ENCODE results near the gene ABCC5.

The ABCC5 gene

DNA sequence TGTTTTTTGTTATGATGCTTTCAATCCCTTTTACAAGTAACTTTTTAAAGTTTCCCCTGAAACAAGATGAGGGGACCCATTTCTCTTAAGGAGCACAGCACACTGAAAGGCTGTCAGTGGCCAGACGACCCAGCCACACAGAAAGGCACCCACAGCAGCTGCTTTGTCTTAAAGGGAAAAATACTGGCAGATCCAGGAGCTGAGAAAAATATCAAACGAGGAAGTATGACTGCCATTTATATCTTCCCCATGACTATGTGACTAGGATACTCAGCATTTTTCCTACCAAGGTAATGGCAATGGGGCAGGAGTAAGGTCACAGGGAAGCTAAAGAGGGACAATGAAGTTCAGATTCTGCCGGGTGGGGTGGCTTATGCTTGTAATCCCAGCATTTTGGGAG, 15.9 kb downstream of the ABCC5 start:
- no peak overlapping the region for H2AFZ ChIP-seq (ENCODE audit: low read depth, low read length, severe bottlenecking)
- H3K9me2 ChIP-seq (replicated peaks; ENCODE audit: insufficient read depth, low read length), result no peaks in the 10 kb centered on the region
- H3K4me2 ChIP-seq (ENCODE audit: low read depth, low read length, poor library complexity, severe bottlenecking), result no peak overlapping the region
- H3K79me2 ChIP-seq (ENCODE audit: insufficient read depth, low read length), result no peaks in the 10 kb centered on the region
- no peak overlapping the region for H3K4me3 ChIP-seq (ENCODE audit: insufficient read depth, low read length, poor library complexity, severe bottlenecking)
- peaks cover 11% of the 10 kb centered on the region for H3F3A ChIP-seq (ENCODE audit: insufficient read depth)
- H4K20me1 ChIP-seq (ENCODE audit: low read depth, low read length), result no peaks in the 10 kb centered on the region
- H3K9me3 ChIP-seq (ENCODE audit: insufficient read depth, low read length), result no peaks in the 10 kb centered on the region
- H3K36me3 ChIP-seq (ENCODE audit: low read length), result no peaks in the 10 kb centered on the region
- no peak overlapping the region for H3K27ac ChIP-seq (ENCODE audit: low read depth, low read length)
- no peak overlapping the region for H3K9ac ChIP-seq (ENCODE audit: low read length)
- TF ChIP-seq EZH2phosphoT487 (conservative IDR thresholded peaks at IDR 0.05; ENCODE audit: low read length) (no peak), CTCF (IDR thresholded peaks at IDR 0.05; ENCODE audit: insufficient read depth, low read length, poor library complexity, severe bottlenecking) (no peak)
- H3K27me3 ChIP-seq (ENCODE audit: low read length), result no peaks in the 10 kb centered on the region

GRCh38 chr3:183991403-183991802, 26.3 kb downstream of the ABCC5 start:
- TF ChIP-seq EZH2phosphoT487 (conservative IDR thresholded peaks at IDR 0.05; ENCODE audit: low read length), result no peak
- TF ChIP-seq CTCF (IDR thresholded peaks at IDR 0.05; ENCODE audit: insufficient read depth, low read length, poor library complexity, severe bottlenecking), result no peak
- Histone ChIP-seq H3K9me3 (ENCODE audit: insufficient read depth, low read length) (no peaks in the 10 kb centered on the region), H4K20me1 (ENCODE audit: low read depth, low read length) (no peaks in the 10 kb centered on the region), H3K4me3 (ENCODE audit: insufficient read depth, low read length, poor library complexity, severe bottlenecking) (no peak overlapping the region), H3F3A (ENCODE audit: insufficient read depth) (no peaks in the 10 kb centered on the region), H3K79me2 (ENCODE audit: insufficient read depth, low read length) (no peaks in the 10 kb centered on the region), H3K9ac (ENCODE audit: low read length) (no peak overlapping the region), H3K27ac (ENCODE audit: low read depth, low read length) (no peak overlapping the region), H3K36me3 (ENCODE audit: low read length) (no peaks in the 10 kb centered on the region), H3K9me2 (replicated peaks; ENCODE audit: insufficient read depth, low read length) (no peaks in the 10 kb centered on the region), H3K27me3 (ENCODE audit: low read length) (no peaks in the 10 kb centered on the region), H2AFZ (ENCODE audit: low read depth, low read length, severe bottlenecking) (no peak overlapping the region), H3K4me2 (ENCODE audit: low read depth, low read length, poor library complexity, severe bottlenecking) (no peak overlapping the region)

DNA sequence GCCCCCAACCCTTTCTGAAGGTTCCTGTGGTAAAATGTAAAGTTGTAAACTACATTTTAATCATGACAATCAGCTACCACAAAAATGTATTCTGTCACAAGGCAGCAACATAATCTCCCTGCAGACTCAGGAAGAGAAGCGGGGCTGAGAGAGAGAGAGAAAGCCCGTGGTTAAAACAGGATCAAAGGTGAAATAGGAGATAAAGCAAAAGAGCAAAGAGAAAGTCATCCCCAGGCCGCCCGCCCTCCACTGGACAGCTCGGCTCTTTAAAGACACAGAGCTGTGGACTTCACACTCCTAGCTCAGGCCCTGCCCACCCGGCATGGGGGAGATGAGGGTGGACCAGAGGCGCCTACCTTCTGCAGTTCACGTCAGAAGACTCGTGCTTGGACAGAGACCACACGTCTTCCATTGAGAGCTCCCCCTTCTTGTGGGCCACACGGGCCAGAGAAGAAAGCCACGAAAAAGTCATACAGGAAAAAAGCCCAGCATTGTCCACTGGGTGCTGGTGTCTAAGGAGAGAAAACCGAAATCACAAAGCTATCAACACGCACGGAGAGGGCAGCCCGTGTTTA, 29.4 kb downstream of the ABCC5 start:
- Histone ChIP-seq H2AFZ (ENCODE audit: low read depth, low read length, severe bottlenecking) (no peak overlapping the region), H3K9ac (ENCODE audit: low read length) (no peak overlapping the region), H3K9me3 (ENCODE audit: insufficient read depth, low read length) (no peaks in the 10 kb centered on the region), H3F3A (ENCODE audit: insufficient read depth) (no peaks in the 10 kb centered on the region), H3K9me2 (replicated peaks; ENCODE audit: insufficient read depth, low read length) (no peaks in the 10 kb centered on the region), H3K36me3 (ENCODE audit: low read length) (no peaks in the 10 kb centered on the region), H3K27me3 (ENCODE audit: low read length) (no peaks in the 10 kb centered on the region), H4K20me1 (ENCODE audit: low read depth, low read length) (no peaks in the 10 kb centered on the region), H3K79me2 (ENCODE audit: insufficient read depth, low read length) (no peaks in the 10 kb centered on the region), H3K27ac (ENCODE audit: low read depth, low read length) (no peak overlapping the region), H3K4me3 (ENCODE audit: insufficient read depth, low read length, poor library complexity, severe bottlenecking) (no peak overlapping the region), H3K4me2 (ENCODE audit: low read depth, low read length, poor library complexity, severe bottlenecking) (no peak overlapping the region)
- TF ChIP-seq EZH2phosphoT487 (conservative IDR thresholded peaks at IDR 0.05; ENCODE audit: low read length) (no peak), CTCF (IDR thresholded peaks at IDR 0.05; ENCODE audit: insufficient read depth, low read length, poor library complexity, severe bottlenecking) (no peak)
